Measurements from ENCODE around the gene ACTN4.
A peak's percentile ranks its signal among the peaks of the same experiment; 100 is the strongest.
"Not testable (repeated sequence)": the region's sequence is repeated elsewhere in the genome, so short reads cannot be mapped to it uniquely, and the experiment has no call there.

Gene ACTN4

GRCh38 chr19:38647368-38647965, at the start of gene ACTN4:
Gene ACTN4 (plus strand): TSS chr19:38647649. CDS start chr19:38647746, 97 bp downstream.
- DNase-seq: peak; percentile 99

GRCh38 chr19:38599722-38600121, 47.7 kb upstream of the ACTN4 start:
- DNase-seq: no peak

- not testable (repeated sequence) for DNase-seq
Observed at GRCh38 chr19:38602856-38603255, 44.6 kb upstream of the ACTN4 start.

- DNase-seq: no peak
Observed at GRCh38 chr19:38606131-38606530, 41.3 kb upstream of the ACTN4 start.

- DNase-seq: no peak
Observed at GRCh38 chr19:38614289-38614688, 33.2 kb upstream of the ACTN4 start.

- DNase-seq: no peak
Observed at GRCh38 chr19:38615007-38615581, 32.4 kb upstream of the ACTN4 start.

GRCh38 chr19:38616265-38616664, 31.2 kb upstream of the ACTN4 start:
- DNase-seq: no peak

- no peak for DNase-seq
Observed at GRCh38 chr19:38617283-38617763, 30.1 kb upstream of the ACTN4 start.

- DNase-seq: peak; percentile 43
Observed at GRCh38 chr19:38617764-38618589, 29.5 kb upstream of the ACTN4 start, which contains the start of gene MAP4K1. Gene MAP4K1 (minus strand): TSS chr19:38617953. CDS start chr19:38617895, 58 bp downstream.

- DNase-seq: peak; percentile 100
Observed at GRCh38 chr19:38618590-38619360, 28.7 kb upstream of the ACTN4 start, which contains the start of gene EIF3K. Gene EIF3K (plus strand): TSS chr19:38619188. CDS start chr19:38619269, 81 bp downstream.

- peak; percentile 24 for DNase-seq
Observed at GRCh38 chr19:38619361-38620174, 27.9 kb upstream of the ACTN4 start.

GRCh38 chr19:38624822-38625221, 22.6 kb upstream of the ACTN4 start:
- no peak for DNase-seq

GRCh38 chr19:38626401-38626800, 21.0 kb upstream of the ACTN4 start:
- no peak for DNase-seq

GRCh38 chr19:38629568-38629967, 17.9 kb upstream of the ACTN4 start:
- no peak for DNase-seq

- not testable (repeated sequence) for DNase-seq
Observed at GRCh38 chr19:38631301-38631700, 16.1 kb upstream of the ACTN4 start.

- not testable (repeated sequence) for DNase-seq
Observed at GRCh38 chr19:38631811-38632475, 15.5 kb upstream of the ACTN4 start.

- no peak for DNase-seq
Observed at GRCh38 chr19:38632476-38633213, 14.8 kb upstream of the ACTN4 start.

GRCh38 chr19:38634757-38635482, 12.5 kb upstream of the ACTN4 start:
- DNase-seq: peak; percentile 87

GRCh38 chr19:38635483-38636399, 11.7 kb upstream of the ACTN4 start:
- DNase-seq: no peak
